ENCODE data around the gene NTM. TPM values are rescaled to one million over a fixed set of nuclear protein-coding genes. Genes with fewer than 3 reads are reported as not detected.

NTM gene
- total RNA-seq, 1 donor from 2014 or later: not detected

DNA sequence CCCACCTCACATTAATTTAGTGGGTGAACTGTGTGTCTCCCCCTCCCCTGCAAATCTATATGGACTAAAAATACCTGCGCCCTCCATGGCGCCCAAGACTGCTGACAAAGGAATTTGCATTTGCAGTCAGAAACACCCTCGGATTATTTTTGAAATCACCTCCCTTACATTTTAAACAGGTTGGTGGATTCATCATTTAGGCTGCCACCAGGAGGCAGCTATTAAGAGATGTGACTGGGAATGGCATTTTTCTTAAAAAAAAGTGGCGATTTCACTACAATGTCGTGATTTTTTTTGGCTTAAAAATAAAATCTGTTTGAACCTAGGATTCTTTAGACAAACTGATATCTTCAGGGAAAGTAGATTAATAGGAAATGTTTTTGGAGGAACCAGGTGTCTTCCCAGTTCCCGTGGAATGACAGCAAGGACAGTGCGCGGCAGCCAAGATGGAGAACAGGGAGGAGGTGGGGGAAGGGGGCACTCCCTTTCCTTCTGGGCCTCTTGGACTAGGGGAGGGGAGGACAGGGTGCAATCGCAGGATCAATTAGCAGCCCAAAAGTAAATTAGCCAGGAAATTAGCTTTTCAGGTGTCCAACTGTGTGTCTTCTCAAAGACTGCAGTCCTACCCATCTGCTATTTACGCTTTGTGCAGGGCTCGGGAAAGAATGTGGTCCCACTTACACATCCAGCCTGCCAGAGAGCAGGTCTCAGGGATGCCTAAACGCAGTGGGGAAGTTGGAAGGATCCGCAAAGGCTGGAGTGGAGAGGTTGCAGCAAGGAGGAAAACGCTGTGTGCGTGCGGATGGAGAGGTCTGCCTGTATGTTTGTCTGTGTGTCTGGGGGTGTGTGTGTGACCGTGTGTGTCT lies 496.4 kb downstream of the NTM start:
- no peaks in the 10 kb centered on the region for H3K36me3 Mint-ChIP-seq (ENCODE audit: low read depth)
- no peaks in the 10 kb centered on the region for H3K4me1 Mint-ChIP-seq
- ATAC-seq (ENCODE audit: low read depth) (no peak), DNase-seq (no peak)
- no peak for TF ChIP-seq CTCF (IDR thresholded peaks at IDR 0.05)
- POLR2A ChIA-PET: no interaction called here
- H3K27me3 Mint-ChIP-seq: peaks cover 2% of the 10 kb centered on the region
- no peak overlapping the region for H3K27ac Mint-ChIP-seq
- CTCF ChIA-PET: no interaction called here
- H3K9me3 Mint-ChIP-seq: no peaks in the 10 kb centered on the region
- intact Hi-C loops (cut with micrococcal nuclease): no loop called here
- no peak overlapping the region for H3K4me3 Mint-ChIP-seq

DNA sequence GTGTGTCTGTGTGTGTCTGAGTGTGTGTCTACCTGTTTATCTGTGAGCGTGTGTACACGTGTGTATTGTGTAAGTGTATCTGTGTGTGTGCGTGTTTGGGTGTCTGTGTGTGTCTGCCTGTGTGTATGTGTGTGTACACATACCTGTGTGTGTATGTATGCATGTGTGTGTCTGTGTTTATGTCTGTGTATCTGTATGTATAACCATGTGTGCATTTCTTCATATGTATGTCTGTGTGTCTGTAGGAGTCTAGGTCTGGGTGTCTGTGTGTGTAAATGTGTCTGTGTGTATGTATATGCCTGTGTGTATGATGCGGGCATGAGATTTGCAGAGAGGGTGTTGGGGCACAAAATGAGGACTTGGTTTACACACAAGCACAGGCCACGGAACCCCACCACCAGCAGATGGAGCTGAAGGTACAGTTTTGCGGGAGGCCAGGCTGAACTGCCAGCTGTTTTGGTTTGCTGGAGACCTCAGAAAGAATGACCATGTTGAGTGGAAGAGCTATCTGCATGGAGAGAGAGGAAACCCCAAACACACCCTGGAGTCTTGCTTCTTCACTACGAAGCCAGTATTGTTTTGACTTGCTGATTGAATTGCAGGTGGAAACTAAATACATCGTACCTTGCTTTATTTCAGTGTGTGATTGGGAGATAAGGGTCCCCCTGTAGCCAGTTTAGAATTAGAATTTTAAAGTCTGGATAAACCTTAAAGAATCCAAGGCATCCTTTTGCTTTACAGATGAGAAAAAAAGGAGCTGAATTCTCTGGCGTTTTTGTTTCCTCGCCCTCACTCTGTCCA lies 497.2 kb downstream of the NTM start:
- CTCF ChIA-PET: no interaction called here

DNA sequence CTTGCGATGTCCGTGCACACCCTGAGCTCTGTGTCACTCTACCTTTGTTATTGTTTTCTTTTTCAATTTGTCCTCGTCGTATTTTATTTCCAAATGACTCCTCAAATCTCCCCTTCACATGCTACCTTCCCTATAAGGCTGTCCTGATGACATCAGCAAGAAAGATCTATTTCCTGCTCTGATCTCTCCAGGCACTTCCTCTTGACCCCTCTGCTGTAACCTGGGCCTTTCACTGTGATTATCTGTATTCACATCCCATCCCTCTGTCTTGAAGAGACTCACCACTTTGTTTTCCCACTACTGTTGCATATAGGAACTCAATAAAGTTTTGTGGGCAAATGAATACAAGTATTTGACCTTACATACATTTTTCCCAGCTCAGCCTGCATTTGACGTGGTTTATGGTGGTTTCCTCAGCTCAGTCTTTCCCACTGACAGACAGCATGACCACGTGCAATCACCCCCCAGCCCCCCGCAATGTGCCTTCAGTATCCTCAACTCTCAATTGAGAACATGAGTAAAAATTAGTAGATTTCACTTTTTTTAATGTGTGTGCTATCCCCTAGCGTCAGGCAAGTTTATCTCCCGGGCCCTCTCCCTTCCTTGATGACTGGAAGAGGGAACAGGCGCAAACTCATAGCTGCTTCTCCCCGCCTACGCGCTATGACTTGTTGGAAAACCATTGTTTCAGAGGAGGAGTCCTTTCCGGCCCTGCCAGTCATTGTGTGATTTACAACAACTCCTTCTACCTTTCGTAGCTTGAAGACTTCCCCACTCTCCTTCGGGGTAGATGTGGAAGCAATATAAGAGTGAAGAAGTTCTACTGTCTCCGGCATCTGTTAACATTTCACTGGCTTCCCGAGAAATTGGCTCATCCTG lies 498.5 kb downstream of the NTM start:
- Mint-ChIP-seq H3K4me1 (no peaks in the 10 kb centered on the region), H3K4me3 (no peak overlapping the region), H3K27ac (no peak overlapping the region), H3K36me3 (ENCODE audit: low read depth) (no peaks in the 10 kb centered on the region), H3K27me3 (peaks cover 2% of the 10 kb centered on the region), H3K9me3 (no peaks in the 10 kb centered on the region)
- POLR2A ChIA-PET: no interaction called here
- DNase-seq (no peak), ATAC-seq (ENCODE audit: low read depth) (no peak)
- intact Hi-C loops (cut with micrococcal nuclease): no loop called here
- no peak for TF ChIP-seq CTCF (IDR thresholded peaks at IDR 0.05)
- CTCF ChIA-PET: no interaction called here

More for the DNA sequence above, 497.2 kb downstream of the NTM start:
- POLR2A ChIA-PET: no interaction called here
- Mint-ChIP-seq H3K27me3 (peaks cover 2% of the 10 kb centered on the region), H3K9me3 (no peaks in the 10 kb centered on the region), H3K36me3 (ENCODE audit: low read depth) (no peaks in the 10 kb centered on the region), H3K27ac (no peak overlapping the region), H3K4me1 (no peaks in the 10 kb centered on the region), H3K4me3 (no peak overlapping the region)
- ATAC-seq (ENCODE audit: low read depth) (no peak), DNase-seq (no peak)
- intact Hi-C loops (cut with micrococcal nuclease): no loop called here
- TF ChIP-seq CTCF (IDR thresholded peaks at IDR 0.05): no peak

DNA sequence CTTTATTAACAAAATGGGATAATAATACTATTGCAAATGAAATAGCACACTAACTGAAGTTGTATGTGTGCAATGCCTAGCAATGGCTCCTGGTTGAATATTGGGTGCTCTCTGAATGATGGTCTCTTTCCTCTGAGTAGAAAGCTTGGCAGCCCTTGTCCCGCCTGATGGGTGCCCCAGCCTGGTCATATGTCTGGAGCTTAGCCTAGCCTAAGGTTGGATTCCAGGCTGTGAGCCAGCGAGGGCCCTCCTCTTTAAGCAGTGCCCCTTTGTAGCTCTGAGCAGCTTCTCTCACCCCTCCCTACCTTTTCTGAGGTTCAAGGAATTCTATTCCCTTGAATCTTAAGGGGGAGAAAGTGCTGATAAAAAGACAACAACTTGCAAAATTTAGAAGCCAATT lies 499.9 kb downstream of the NTM start:
- Mint-ChIP-seq H3K9me3 (no peaks in the 10 kb centered on the region), H3K36me3 (ENCODE audit: low read depth) (no peaks in the 10 kb centered on the region), H3K27ac (no peak overlapping the region), H3K27me3 (peaks cover 2% of the 10 kb centered on the region), H3K4me1 (no peaks in the 10 kb centered on the region), H3K4me3 (no peak overlapping the region)
- ATAC-seq (ENCODE audit: low read depth): no peak
- ChIA-PET POLR2A (no interaction called here), CTCF (no interaction called here)
- TF ChIP-seq CTCF (IDR thresholded peaks at IDR 0.05): no peak
- DNase-seq: no peak
- intact Hi-C loops (cut with micrococcal nuclease): no loop called here
